Lower leg skin (tissue), 4 donors: Measurements from ENCODE around the gene FBXL19. TPM values are rescaled to one million over a fixed set of nuclear protein-coding genes. Genes with fewer than 3 reads are reported as not detected.

Source experiments
- DNase-seq, 2 donors: peaks; one replicate each; pipeline ENCODE4 v3.0.0-alpha.2; 2019; ENCODE audit warnings: low spot score in 2 of 2
- H3K4me3 ChIP-seq: fragments of 200-600 bp; sonication (generic); 2 replicates; pipeline ENCODE4 v1.5.1; 2017; ENCODE audit warnings: mild to moderate bottlenecking, low read depth; ENCODE audit not compliant: poor library complexity, severe bottlenecking
- CTCF ChIP-seq, 3 donors: fragments of 450-650 bp; IDR thresholded peaks; one replicate each; pipeline ENCODE4 v1.5.1; 2016; ENCODE audit warnings: antibody characterized with exemption in 3 of 3, mild to moderate bottlenecking in 3 of 3, moderate library complexity in 2 of 3
- POLR2A ChIP-seq, 2 donors: fragments of 450-650 bp; IDR thresholded peaks; one replicate each; pipeline ENCODE4 v1.6.1; 2016 to 2017; ENCODE audit warnings: antibody characterized with exemption in 2 of 2, mild to moderate bottlenecking in 1 of 2, moderate library complexity in 1 of 2
- whole genome bisulfite sequencing, 2 donors: methylation state at CpG; one replicate each; pipeline ENCODE4 v1.1.5; 2018; 5-methylcytosine and 5-hydroxymethylcytosine counted together
- intact Hi-C: fragments of 100-400 bp; cut with DNase I; formaldehyde crosslinking; loops from one replicate; pipeline ENCODE4 v1.15.0; 2023; ENCODE audit warnings: low total_unique reads
- total RNA-seq, 4 donors: library from RNA; depleted of rRNA; stranded (reverse); fragments of >200 nt; gene quantifications; one replicate each; pipeline ENCODE4 v1.1.0, GENCODE V29; 2016

The FBXL19 gene
- total RNA-seq, 4 donors from 2014 or later, result 17.7 to 25.1 (median 22.1) TPM

GRCh38 chr16:30980959-30981358 lies 57.6 kb downstream of the FBXL19 start:
- TF ChIP-seq CTCF (IDR thresholded peaks at IDR 0.05) (no peak), POLR2A (IDR thresholded peaks at IDR 0.05) (no peak)
- intact Hi-C loops, result loop anchor here (5.0 to 10.0 kb wide), 3 partner anchors 164 to 891 kb away; partner anchors contain the start of genes ZNF267 and ZNF843
- H3K4me3 ChIP-seq, result no peak overlapping the region
- WGBS, 2 donors, result 93 to 97% methylated on average over 11 to 14 of the region's 14 CpGs
- DNase-seq, result no peak

DNA sequence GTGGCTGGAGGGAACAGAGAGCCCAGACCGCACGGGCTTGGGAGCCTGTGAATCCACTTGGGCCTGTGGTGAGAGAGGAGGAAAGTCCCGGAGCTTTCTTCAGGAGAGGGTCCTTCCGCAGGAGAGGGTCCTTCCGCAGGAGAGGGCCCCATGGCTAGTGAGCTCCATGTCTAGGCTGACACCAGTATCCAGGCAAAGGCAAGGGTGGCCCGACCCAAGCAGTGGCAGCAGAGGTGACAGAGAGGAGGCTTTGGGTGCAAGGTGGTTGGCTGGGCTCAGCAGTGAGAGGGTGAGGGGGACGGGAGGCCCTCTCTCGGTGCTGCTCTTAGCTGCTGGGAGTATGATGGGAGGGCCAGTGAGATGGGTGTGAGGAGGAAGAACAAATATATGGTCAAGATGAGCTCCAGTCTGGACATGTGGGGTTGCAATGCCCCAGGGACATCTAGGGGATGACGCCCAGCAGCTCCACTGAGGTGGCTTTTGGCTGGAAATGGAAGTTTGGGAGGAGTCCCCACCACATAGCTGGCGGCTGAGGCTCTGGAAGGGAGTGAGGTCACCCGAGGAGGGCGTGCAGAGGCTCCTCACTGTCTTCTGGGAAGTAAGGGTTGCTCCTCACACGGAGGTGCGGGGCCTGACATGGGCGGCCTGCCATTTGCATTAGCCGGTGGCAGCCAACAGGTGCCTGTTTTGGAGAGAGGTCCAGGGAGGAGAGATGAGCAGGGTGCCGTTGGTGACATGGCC lies 59.3 kb downstream of the FBXL19 start:
- WGBS, 2 donors, result 48 to 55% methylated on average over 16 to 17 of the region's 17 CpGs
- intact Hi-C loops, result loop anchor here (5.0 to 10.0 kb wide), 3 partner anchors 162 to 890 kb away; partner anchors contain the start of genes ZNF267 and ZNF843
- no peak for DNase-seq
- TF ChIP-seq CTCF (IDR thresholded peaks at IDR 0.05), result no peak
- TF ChIP-seq POLR2A (IDR thresholded peaks at IDR 0.05), result no peak
- no peak overlapping the region for H3K4me3 ChIP-seq

GRCh38 chr16:30983289-30983889 lies 60.0 kb downstream of the FBXL19 start:
- 78 to 81% methylated on average over 24 to 25 of the region's 25 CpGs for WGBS, 2 donors
- H3K4me3 ChIP-seq, result no peak overlapping the region
- intact Hi-C loops, result loop anchor here (5.0 to 10.0 kb wide), 3 partner anchors 161 to 889 kb away; partner anchors contain the start of genes ZNF267 and ZNF843
- no peak for DNase-seq
- TF ChIP-seq CTCF (IDR thresholded peaks at IDR 0.05), result no peak
- no peak for TF ChIP-seq POLR2A (IDR thresholded peaks at IDR 0.05)

- TF ChIP-seq CTCF (IDR thresholded peaks at IDR 0.05), result no peak
- no peak for TF ChIP-seq POLR2A (IDR thresholded peaks at IDR 0.05)
- intact Hi-C loops, result loop anchor here (5.0 to 10.0 kb wide), 3 partner anchors 161 to 888 kb away; partner anchors contain the start of genes ZNF267 and ZNF843
- no peak for DNase-seq
- H3K4me3 ChIP-seq, result no peak overlapping the region
- WGBS, 2 donors, result 78 to 79% methylated on average over 14 of the region's 14 CpGs
Observed at GRCh38 chr16:30983898-30984610, 60.7 kb downstream of the FBXL19 start.

GRCh38 chr16:30984669-30985400 lies 61.5 kb downstream of the FBXL19 start, which contains the start of gene HSD3B7:
HSD3B7 (plus strand) TSS chr16:30985207; CDS start chr16:30985659, 452 bp downstream.
- WGBS, 2 donors, result 18 to 25% methylated on average over 24 of the region's 24 CpGs
- intact Hi-C loops, result loop anchor here (5.0 to 10.0 kb wide), 4 partner anchors 107 to 887 kb away; partner anchors contain the start of genes VKORC1, ZNF267 and ZNF843
- DNase-seq, result peak; percentile 87 to 98

More at GRCh38 chr16:30984669-30985400, 61.5 kb downstream of the FBXL19 start, which contains the start of gene HSD3B7:
- H3K4me3 ChIP-seq, result peak within 1 kb of the TSS; percentile 27
- peak in 1 of 3 donors; percentile 74 for TF ChIP-seq CTCF (IDR thresholded peaks at IDR 0.05)
- TF ChIP-seq POLR2A (IDR thresholded peaks at IDR 0.05), result no peak
